Testis (tissue), 2 donors: ENCODE results near the gene RGR.

ENCODE experiments used
- CTCF ChIP-seq, 3 experiments: fragments of 450-650 bp in 2 of 3; fragments of 200-600 bp in 1 of 3; sonication (generic) in 1 of 3; IDR thresholded peaks; one replicate each; pipeline ENCODE4 v1.5.1; 2016 to 2019; ENCODE audit warnings: antibody characterized with exemption in 3 of 3, mild to moderate bottlenecking in 2 of 3, moderate library complexity in 1 of 3
- POLR2A ChIP-seq: fragments of 450-650 bp; IDR thresholded peaks from one replicate; pipeline ENCODE4 v1.6.1; 2017; ENCODE audit warnings: antibody characterized with exemption, mild to moderate bottlenecking, moderate library complexity

- TF ChIP-seq CTCF (IDR thresholded peaks at IDR 0.05) (no peak), POLR2A (no peak)
These were observed 1.1 kb upstream of the RGR start for GRCh38 chr10:84243759-84244158.
